A673 (cell line): Measurements from ENCODE around the gene HOXA4. TPM values are rescaled to one million over a fixed set of nuclear protein-coding genes. Genes with fewer than 3 reads are reported as not detected.

Source experiments
- BruUV-seq: library from RNA; stranded (reverse); fragments of 400-500 nt; replicated peaks from 2 replicates; lab custom pipeline; 2021; lab: Mats Ljungman, UMichigan
- CTCF ChIA-PET: fragments of 300-600 bp; sonication (Branson Sonifier 250); formaldehyde crosslinking; loops from one replicate; lab custom pipeline; 2022; ENCODE audit warnings: antibody characterized with exemption; lab: Charles Lee
- POLR2A ChIA-PET: fragments of 300-600 bp; sonication (Branson Sonifier 250); formaldehyde crosslinking; loops from one replicate; lab custom pipeline; 2022; ENCODE audit warnings: antibody characterized with exemption; ENCODE audit not compliant: low non-redundant PET; lab: Charles Lee
- DNase-seq: peaks from one replicate; pipeline ENCODE4 v3.0.0-alpha.2; 2015; ENCODE audit warnings: low spot score
- H3K27ac ChIP-seq: fragments of 200-600 bp; sonication (generic); 2 replicates; pipeline ENCODE4 v1.5.1; 2016; ENCODE audit warnings: mixed run types, low read depth, mild to moderate bottlenecking, mixed read lengths, antibody characterized with exemption, low read length; ENCODE audit not compliant: poor library complexity, severe bottlenecking
- H3K27me3 ChIP-seq: fragments of 200-600 bp; sonication (generic); replicated peaks from 2 replicates; pipeline ENCODE4 v1.6.1; 2017; ENCODE audit warnings: mixed run types, low read depth, mild to moderate bottlenecking, mixed read lengths, antibody characterized with exemption, low read length; ENCODE audit not compliant: insufficient read depth, poor library complexity
- H3K36me3 ChIP-seq: fragments of 200-600 bp; sonication (generic); 2 replicates; pipeline ENCODE4 v1.6.1; 2016; ENCODE audit warnings: mixed run types, mild to moderate bottlenecking, mixed read lengths, antibody characterized with exemption, low read length; ENCODE audit not compliant: insufficient read depth, poor library complexity, severe bottlenecking
- H3K4me1 ChIP-seq: fragments of 200-600 bp; sonication (generic); 2 replicates; pipeline ENCODE4 v1.6.1; 2017; ENCODE audit warnings: mixed run types, mild to moderate bottlenecking, mixed read lengths, antibody characterized with exemption, low read length; ENCODE audit not compliant: insufficient read depth, poor library complexity, severe bottlenecking
- H3K4me3 ChIP-seq: fragments of 200-600 bp; sonication (generic); 2 replicates; pipeline ENCODE4 v1.5.1; 2016; ENCODE audit warnings: low read depth, mixed run types, mild to moderate bottlenecking, mixed read lengths, low read length; ENCODE audit not compliant: poor library complexity, severe bottlenecking
- H3K9me3 ChIP-seq: fragments of 200-600 bp; sonication (generic); 2 replicates; pipeline ENCODE4 v1.6.1; 2016; ENCODE audit warnings: mixed run types, low read depth, mild to moderate bottlenecking, mixed read lengths, antibody characterized with exemption, low read length; ENCODE audit not compliant: poor library complexity, severe bottlenecking
- EZH2 ChIP-seq: fragments of 200-600 bp; sonication (generic); IDR thresholded peaks from 2 replicates; pipeline ENCODE4 v1.6.1; 2017; ENCODE audit warnings: borderline replicate concordance, low read depth, mild to moderate bottlenecking, mixed read lengths, antibody characterized with exemption, low read length; ENCODE audit not compliant: poor library complexity, severe bottlenecking
- intact Hi-C: fragments of 100-400 bp; cut with micrococcal nuclease; formaldehyde crosslinking; loops from one replicate; pipeline ENCODE4 v1.10.0; 2022; ENCODE audit not compliant: unreplicated experiment
- total RNA-seq: library from RNA; stranded (reverse); gene quantifications from 2 replicates; pipeline ENCODE4 v1.2.3, GENCODE V29; 2021
- TF ChIP-seq, protein P1 (sequence below): fragments of 300-800, 200-600 bp; sonication (generic); conservative IDR thresholded peaks from 2 replicates; pipeline ENCODE4 v1.5.1; 2017; ENCODE audit warnings: low read depth, mild to moderate bottlenecking, antibody characterized with exemption, low read length, moderate library complexity, mixed read lengths

Gene HOXA4
- total RNA-seq, 1 experiment from 2014 or later = not detected

DNA sequence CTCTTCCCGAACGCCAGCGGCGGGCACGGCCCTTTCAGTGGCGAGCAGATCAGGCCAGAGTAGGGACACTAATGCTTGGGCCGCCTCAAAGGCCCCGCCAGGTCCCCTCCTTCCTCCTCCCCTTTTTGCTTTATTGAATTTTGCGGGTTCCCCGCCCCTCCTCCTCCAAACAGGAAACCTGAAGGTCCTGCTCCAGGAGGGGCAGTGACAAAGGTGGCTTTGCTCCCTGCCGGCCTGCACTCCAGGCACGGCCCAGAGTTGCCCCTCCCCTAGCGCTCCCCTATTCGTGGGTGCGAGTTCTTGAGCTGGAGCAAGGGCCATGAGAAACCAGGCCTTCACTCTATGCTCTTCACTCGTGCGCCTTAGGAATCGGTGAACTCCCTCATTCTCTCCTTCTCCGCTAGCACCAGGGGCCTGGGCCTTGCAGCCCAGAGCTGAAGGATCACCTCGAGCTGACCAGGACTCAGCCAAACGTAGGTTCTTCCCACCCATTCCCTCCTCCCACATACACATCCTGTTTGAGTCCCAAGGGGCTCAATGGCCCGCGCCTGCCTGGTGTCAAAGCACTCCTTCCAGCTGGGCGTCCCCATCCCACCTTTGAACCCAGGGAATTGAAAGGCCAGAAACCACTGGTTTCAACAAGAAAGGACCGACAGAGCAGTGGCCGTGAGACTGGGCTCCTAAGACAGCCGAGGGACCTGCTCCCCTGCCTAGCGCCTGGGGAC is 17.6 kb upstream of the HOXA4 start:
- H3K4me3 ChIP-seq = peak overlapping the region; percentile 24

GRCh38 chr7:27147199-27148030 is 16.9 kb upstream of the HOXA4 start, which contains the start of gene HOXA6:
Gene HOXA6, minus strand, starts transcription at chr7:27147774. Its CDS starts 25 bp downstream, at chr7:27147749.
- peaks cover 94% of the 10 kb centered on the region for H3K27me3 ChIP-seq
- H3K36me3 ChIP-seq = no peaks in the 10 kb centered on the region
- TF ChIP-seq EZH2 = peak; percentile 61
- TF ChIP-seq, protein P1, sequence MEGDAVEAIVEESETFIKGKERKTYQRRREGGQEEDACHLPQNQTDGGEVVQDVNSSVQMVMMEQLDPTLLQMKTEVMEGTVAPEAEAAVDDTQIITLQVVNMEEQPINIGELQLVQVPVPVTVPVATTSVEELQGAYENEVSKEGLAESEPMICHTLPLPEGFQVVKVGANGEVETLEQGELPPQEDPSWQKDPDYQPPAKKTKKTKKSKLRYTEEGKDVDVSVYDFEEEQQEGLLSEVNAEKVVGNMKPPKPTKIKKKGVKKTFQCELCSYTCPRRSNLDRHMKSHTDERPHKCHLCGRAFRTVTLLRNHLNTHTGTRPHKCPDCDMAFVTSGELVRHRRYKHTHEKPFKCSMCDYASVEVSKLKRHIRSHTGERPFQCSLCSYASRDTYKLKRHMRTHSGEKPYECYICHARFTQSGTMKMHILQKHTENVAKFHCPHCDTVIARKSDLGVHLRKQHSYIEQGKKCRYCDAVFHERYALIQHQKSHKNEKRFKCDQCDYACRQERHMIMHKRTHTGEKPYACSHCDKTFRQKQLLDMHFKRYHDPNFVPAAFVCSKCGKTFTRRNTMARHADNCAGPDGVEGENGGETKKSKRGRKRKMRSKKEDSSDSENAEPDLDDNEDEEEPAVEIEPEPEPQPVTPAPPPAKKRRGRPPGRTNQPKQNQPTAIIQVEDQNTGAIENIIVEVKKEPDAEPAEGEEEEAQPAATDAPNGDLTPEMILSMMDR = no peak
- no peak within 1 kb of the TSS for H3K27ac ChIP-seq
- intact Hi-C loops = no loop called here
- peak; percentile 30 for DNase-seq
- POLR2A ChIA-PET = no interaction called here
- H3K4me1 ChIP-seq = peaks cover 14% of the 10 kb centered on the region
- no peaks in the 10 kb centered on the region for H3K9me3 ChIP-seq
- peak within 1 kb of the TSS; percentile 24 for H3K4me3 ChIP-seq
- BruUV-seq = no TSS peak
- CTCF ChIA-PET = no interaction called here

More for the DNA sequence above, 17.6 kb upstream of the HOXA4 start:
- BruUV-seq = no TSS peak
- Histone ChIP-seq H3K4me1 (peaks cover 13% of the 10 kb centered on the region), H3K36me3 (no peaks in the 10 kb centered on the region), H3K9me3 (no peaks in the 10 kb centered on the region), H3K27ac (no peak overlapping the region), H3K27me3 (peaks cover 94% of the 10 kb centered on the region)
- DNase-seq = no peak
- intact Hi-C loops = no loop called here
- ChIA-PET POLR2A (no interaction called here), CTCF (no interaction called here)
- peak; percentile 48 for TF ChIP-seq EZH2
- TF ChIP-seq, protein P1 = no peak

GRCh38 chr7:27146491-27147198 is 16.1 kb upstream of the HOXA4 start:
- no peak overlapping the region for H3K27ac ChIP-seq
- TF ChIP-seq, protein P1 = no peak
- no peak for TF ChIP-seq EZH2
- peaks cover 94% of the 10 kb centered on the region for H3K27me3 ChIP-seq
- no peak for DNase-seq
- peaks cover 14% of the 10 kb centered on the region for H3K4me1 ChIP-seq
- no TSS peak for BruUV-seq
- POLR2A ChIA-PET = no interaction called here
- no peaks in the 10 kb centered on the region for H3K9me3 ChIP-seq
- H3K36me3 ChIP-seq = no peaks in the 10 kb centered on the region
- CTCF ChIA-PET = no interaction called here
- intact Hi-C loops = no loop called here
- no peak overlapping the region for H3K4me3 ChIP-seq
